ENCODE data around the gene SRCAP.

- TF ChIP-seq, protein P1, sequence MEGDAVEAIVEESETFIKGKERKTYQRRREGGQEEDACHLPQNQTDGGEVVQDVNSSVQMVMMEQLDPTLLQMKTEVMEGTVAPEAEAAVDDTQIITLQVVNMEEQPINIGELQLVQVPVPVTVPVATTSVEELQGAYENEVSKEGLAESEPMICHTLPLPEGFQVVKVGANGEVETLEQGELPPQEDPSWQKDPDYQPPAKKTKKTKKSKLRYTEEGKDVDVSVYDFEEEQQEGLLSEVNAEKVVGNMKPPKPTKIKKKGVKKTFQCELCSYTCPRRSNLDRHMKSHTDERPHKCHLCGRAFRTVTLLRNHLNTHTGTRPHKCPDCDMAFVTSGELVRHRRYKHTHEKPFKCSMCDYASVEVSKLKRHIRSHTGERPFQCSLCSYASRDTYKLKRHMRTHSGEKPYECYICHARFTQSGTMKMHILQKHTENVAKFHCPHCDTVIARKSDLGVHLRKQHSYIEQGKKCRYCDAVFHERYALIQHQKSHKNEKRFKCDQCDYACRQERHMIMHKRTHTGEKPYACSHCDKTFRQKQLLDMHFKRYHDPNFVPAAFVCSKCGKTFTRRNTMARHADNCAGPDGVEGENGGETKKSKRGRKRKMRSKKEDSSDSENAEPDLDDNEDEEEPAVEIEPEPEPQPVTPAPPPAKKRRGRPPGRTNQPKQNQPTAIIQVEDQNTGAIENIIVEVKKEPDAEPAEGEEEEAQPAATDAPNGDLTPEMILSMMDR (conservative IDR thresholded peaks at IDR 0.05) = no peak
- no peak for TF ChIP-seq EZH2 (IDR thresholded peaks at IDR 0.05; ENCODE audit: low read depth)
Measured at GRCh38 chr16:30784215-30784614, 85.2 kb downstream of the SRCAP start.

All from PC-9 (cell line).